OCI-LY3 (cell line): Measurements from ENCODE around the gene ZSCAN5C.
"Not testable (repeated sequence)": the region's sequence is repeated elsewhere in the genome, so short reads cannot be mapped to it uniquely, and the experiment has no call there.

Experiments used
- H2AFZ ChIP-seq: fragments of 200-600, 300-600 bp; shearing (Covaris generic); 2 replicates; pipeline ENCODE4 v1.6.0; 2014; ENCODE audit warnings: antibody characterized with exemption, low read depth, low read length
- H3K27ac ChIP-seq: fragments of 200-600, 300-600 bp; sonication (generic); 2 replicates; pipeline ENCODE4 v1.5.1; 2014; ENCODE audit warnings: mild to moderate bottlenecking, low read length, moderate library complexity, mixed read lengths
- H3K27me3 ChIP-seq: fragments of 200-600, 300-600 bp; sonication (generic); 2 replicates; pipeline ENCODE4 v1.6.1; 2014; ENCODE audit warnings: low read depth, low read length, mixed read lengths
- H3K36me3 ChIP-seq: fragments of 200-600, 300-600 bp; sonication (generic); replicated peaks from 2 replicates; pipeline ENCODE3; 2014; ENCODE audit warnings: low read depth, low read length, mixed read lengths
- H3K4me1 ChIP-seq: fragments of 300-600, 200-600 bp; sonication (generic); 2 replicates; pipeline ENCODE4 v1.6.1; 2014; ENCODE audit warnings: low read length, mixed read lengths
- H3K4me2 ChIP-seq: fragments of 200-600, 300-600 bp; sonication (generic); 2 replicates; pipeline ENCODE4 v1.6.1; 2014; ENCODE audit warnings: low read length, mixed read lengths
- H3K4me3 ChIP-seq: fragments of 300-600, 200-600 bp; sonication (generic); 2 replicates; pipeline ENCODE4 v1.5.1; 2014; ENCODE audit warnings: antibody characterized with exemption, mild to moderate bottlenecking, low read length, moderate library complexity
- H3K79me2 ChIP-seq: fragments of 300-600, 200-600 bp; shearing (Covaris generic); 2 replicates; pipeline ENCODE4 v1.6.1; 2014; ENCODE audit warnings: mild to moderate bottlenecking, low read length, mixed read lengths
- H3K9ac ChIP-seq: fragments of 300-600, 200-600 bp; shearing (Covaris generic); 2 replicates; pipeline ENCODE4 v1.6.0; 2014; ENCODE audit warnings: mild to moderate bottlenecking, low read length, moderate library complexity
- H3K9me3 ChIP-seq: fragments of 200-600, 300-600 bp; shearing (Covaris generic); 2 replicates; pipeline ENCODE4 v1.6.1; 2014; ENCODE audit warnings: low read length, mixed read lengths; ENCODE audit not compliant: insufficient read depth
- H4K20me1 ChIP-seq: fragments of 200-600, 300-600 bp; sonication (generic); 2 replicates; pipeline ENCODE4 v1.6.1; 2016; ENCODE audit warnings: low read length, mixed read lengths; ENCODE audit not compliant: insufficient read depth
- EZH2phosphoT487 ChIP-seq: fragments of 200-600 bp; shearing (Covaris generic); IDR thresholded peaks from 2 replicates; pipeline ENCODE4 v1.6.1; 2018; ENCODE audit warnings: antibody characterized with exemption, mixed run types, low read depth
- TF ChIP-seq, protein P1 (sequence below): fragments of 200-600, 300-600 bp; sonication (generic); IDR thresholded peaks from 2 replicates; pipeline ENCODE4 v1.5.1; 2014; ENCODE audit warnings: antibody characterized with exemption, low read length, low read depth

ZSCAN5C gene

GRCh38 chr19:56209091-56209490, 7.0 kb downstream of the ZSCAN5C start:
- H3K79me2 ChIP-seq = no peaks in the 10 kb centered on the region
- H3K27me3 ChIP-seq = peaks cover 4% of the 10 kb centered on the region; the same call in 1 of the 2 replicates
- H2AFZ ChIP-seq = no peak overlapping the region
- no peak overlapping the region for H3K4me3 ChIP-seq
- no peaks in the 10 kb centered on the region for H3K9me3 ChIP-seq
- no peak for TF ChIP-seq EZH2phosphoT487
- TF ChIP-seq, protein P1, sequence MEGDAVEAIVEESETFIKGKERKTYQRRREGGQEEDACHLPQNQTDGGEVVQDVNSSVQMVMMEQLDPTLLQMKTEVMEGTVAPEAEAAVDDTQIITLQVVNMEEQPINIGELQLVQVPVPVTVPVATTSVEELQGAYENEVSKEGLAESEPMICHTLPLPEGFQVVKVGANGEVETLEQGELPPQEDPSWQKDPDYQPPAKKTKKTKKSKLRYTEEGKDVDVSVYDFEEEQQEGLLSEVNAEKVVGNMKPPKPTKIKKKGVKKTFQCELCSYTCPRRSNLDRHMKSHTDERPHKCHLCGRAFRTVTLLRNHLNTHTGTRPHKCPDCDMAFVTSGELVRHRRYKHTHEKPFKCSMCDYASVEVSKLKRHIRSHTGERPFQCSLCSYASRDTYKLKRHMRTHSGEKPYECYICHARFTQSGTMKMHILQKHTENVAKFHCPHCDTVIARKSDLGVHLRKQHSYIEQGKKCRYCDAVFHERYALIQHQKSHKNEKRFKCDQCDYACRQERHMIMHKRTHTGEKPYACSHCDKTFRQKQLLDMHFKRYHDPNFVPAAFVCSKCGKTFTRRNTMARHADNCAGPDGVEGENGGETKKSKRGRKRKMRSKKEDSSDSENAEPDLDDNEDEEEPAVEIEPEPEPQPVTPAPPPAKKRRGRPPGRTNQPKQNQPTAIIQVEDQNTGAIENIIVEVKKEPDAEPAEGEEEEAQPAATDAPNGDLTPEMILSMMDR = no peak
- H3K9ac ChIP-seq = no peak overlapping the region
- no peak overlapping the region for H3K4me2 ChIP-seq
- H3K36me3 ChIP-seq = no peaks in the 10 kb centered on the region
- H3K4me1 ChIP-seq = no peaks in the 10 kb centered on the region
- H4K20me1 ChIP-seq = no peaks in the 10 kb centered on the region
- H3K27ac ChIP-seq = no peak overlapping the region

- not testable (repeated sequence) for H4K20me1 ChIP-seq, H2AFZ ChIP-seq, H3K4me3 ChIP-seq, H3K79me2 ChIP-seq, H3K27ac ChIP-seq, H3K27me3 ChIP-seq, H3K9ac ChIP-seq, H3K4me2 ChIP-seq, H3K4me1 ChIP-seq, H3K36me3 ChIP-seq, H3K9me3 ChIP-seq
Observed at GRCh38 chr19:56210036-56210435, 8.0 kb downstream of the ZSCAN5C start.

GRCh38 chr19:56211718-56212117, 9.6 kb downstream of the ZSCAN5C start:
- Histone ChIP-seq H3K9me3 (no peaks in the 10 kb centered on the region), H4K20me1 (no peaks in the 10 kb centered on the region), H3K79me2 (no peaks in the 10 kb centered on the region), H3K9ac (no peak overlapping the region), H3K4me1 (no peaks in the 10 kb centered on the region), H3K4me3 (no peak overlapping the region), H2AFZ (no peak overlapping the region), H3K36me3 (no peaks in the 10 kb centered on the region), H3K4me2 (no peak overlapping the region), H3K27me3 (no peaks in the 10 kb centered on the region; the same call in 1 of the 2 replicates), H3K27ac (no peak overlapping the region)
- TF ChIP-seq, protein P1 = no peak
- TF ChIP-seq EZH2phosphoT487 = no peak

GRCh38 chr19:56217039-56217949, 15.2 kb downstream of the ZSCAN5C start:
- Histone ChIP-seq H3K4me2 (no peak overlapping the region), H3K9ac (no peak overlapping the region)

More at GRCh38 chr19:56217039-56217949, 15.2 kb downstream of the ZSCAN5C start:
- Histone ChIP-seq H3K9me3 (no peaks in the 10 kb centered on the region), H3K4me1 (no peaks in the 10 kb centered on the region), H3K27me3 (no peaks in the 10 kb centered on the region; the same call in 1 of the 2 replicates), H4K20me1 (no peaks in the 10 kb centered on the region), H3K27ac (no peak overlapping the region), H2AFZ (no peak overlapping the region), H3K36me3 (no peaks in the 10 kb centered on the region), H3K79me2 (no peaks in the 10 kb centered on the region), H3K4me3 (no peak overlapping the region)
- TF ChIP-seq, protein P1 = no peak
- TF ChIP-seq EZH2phosphoT487 = no peak
